Subcutaneous adipose tissue (tissue), 4 donors: ENCODE measurements around the gene MINK1. TPM values are rescaled to one million over a fixed set of nuclear protein-coding genes. Genes with fewer than 3 reads are reported as not detected.

Experiments
- total RNA-seq, 4 donors: library from RNA; depleted of rRNA; stranded (reverse); fragments of >200 nt; gene quantifications; one replicate each; pipeline ENCODE4 v1.1.0, GENCODE V29; 2016
- TF ChIP-seq, protein P1 (sequence below): fragments of 450-650 bp; IDR thresholded peaks from one replicate; pipeline ENCODE4 v1.5.1; 2016; ENCODE audit warnings: low read depth, mild to moderate bottlenecking, control low read depth, antibody characterized with exemption, moderate library complexity

MINK1 gene
- total RNA-seq, 4 donors from 2014 or later: 12.9 to 61.0 (median 28.2) TPM

- TF ChIP-seq, protein P1, sequence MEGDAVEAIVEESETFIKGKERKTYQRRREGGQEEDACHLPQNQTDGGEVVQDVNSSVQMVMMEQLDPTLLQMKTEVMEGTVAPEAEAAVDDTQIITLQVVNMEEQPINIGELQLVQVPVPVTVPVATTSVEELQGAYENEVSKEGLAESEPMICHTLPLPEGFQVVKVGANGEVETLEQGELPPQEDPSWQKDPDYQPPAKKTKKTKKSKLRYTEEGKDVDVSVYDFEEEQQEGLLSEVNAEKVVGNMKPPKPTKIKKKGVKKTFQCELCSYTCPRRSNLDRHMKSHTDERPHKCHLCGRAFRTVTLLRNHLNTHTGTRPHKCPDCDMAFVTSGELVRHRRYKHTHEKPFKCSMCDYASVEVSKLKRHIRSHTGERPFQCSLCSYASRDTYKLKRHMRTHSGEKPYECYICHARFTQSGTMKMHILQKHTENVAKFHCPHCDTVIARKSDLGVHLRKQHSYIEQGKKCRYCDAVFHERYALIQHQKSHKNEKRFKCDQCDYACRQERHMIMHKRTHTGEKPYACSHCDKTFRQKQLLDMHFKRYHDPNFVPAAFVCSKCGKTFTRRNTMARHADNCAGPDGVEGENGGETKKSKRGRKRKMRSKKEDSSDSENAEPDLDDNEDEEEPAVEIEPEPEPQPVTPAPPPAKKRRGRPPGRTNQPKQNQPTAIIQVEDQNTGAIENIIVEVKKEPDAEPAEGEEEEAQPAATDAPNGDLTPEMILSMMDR: no peak
These were observed 43.9 kb downstream of the MINK1 start for GRCh38 chr17:4877089-4877488.

- TF ChIP-seq, protein P1: no peak
These were observed 46.5 kb downstream of the MINK1 start for GRCh38 chr17:4879601-4880000.

GRCh38 chr17:4880857-4881256 is 47.7 kb downstream of the MINK1 start:
- TF ChIP-seq, protein P1: no peak

- TF ChIP-seq, protein P1: no peak
These were observed 48.8 kb downstream of the MINK1 start for GRCh38 chr17:4881761-4882555.

- TF ChIP-seq, protein P1: no peak
These were observed 51.3 kb downstream of the MINK1 start for GRCh38 chr17:4884489-4884888.

DNA sequence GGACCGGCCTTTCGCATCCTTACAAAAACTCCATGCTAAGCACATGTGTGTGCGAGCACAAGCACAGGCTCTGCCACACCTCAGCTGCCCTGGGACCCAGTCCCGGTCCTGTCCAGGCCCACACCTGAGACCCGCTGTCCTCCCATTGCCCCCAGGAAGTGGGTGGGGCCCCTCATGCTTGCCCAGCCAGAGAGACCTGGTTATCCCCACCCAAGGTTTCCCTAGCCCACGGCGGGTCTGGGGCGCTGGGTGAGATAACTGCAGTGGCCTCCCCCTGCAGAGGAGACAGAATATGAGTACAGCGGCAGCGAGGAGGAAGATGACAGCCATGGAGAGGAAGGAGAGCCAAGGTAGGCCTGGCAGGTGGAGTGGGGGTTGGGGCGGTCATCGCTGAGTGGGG is 53.7 kb downstream of the MINK1 start:
- TF ChIP-seq, protein P1: no peak

GRCh38 chr17:4887581-4887980 is 54.4 kb downstream of the MINK1 start:
- TF ChIP-seq, protein P1: no peak
